Measurements from ENCODE around the gene SELENON. TPM values are rescaled to one million over a fixed set of nuclear protein-coding genes. Genes with fewer than 3 reads are reported as not detected.

The SELENON gene
- total and polyA plus RNA-seq, 9 of the 15 experiments (the other 6 are each of a cell fraction or from before 2014, with no cell fraction given), result 0.43 to 26.7 (median 7.0) TPM

DNA sequence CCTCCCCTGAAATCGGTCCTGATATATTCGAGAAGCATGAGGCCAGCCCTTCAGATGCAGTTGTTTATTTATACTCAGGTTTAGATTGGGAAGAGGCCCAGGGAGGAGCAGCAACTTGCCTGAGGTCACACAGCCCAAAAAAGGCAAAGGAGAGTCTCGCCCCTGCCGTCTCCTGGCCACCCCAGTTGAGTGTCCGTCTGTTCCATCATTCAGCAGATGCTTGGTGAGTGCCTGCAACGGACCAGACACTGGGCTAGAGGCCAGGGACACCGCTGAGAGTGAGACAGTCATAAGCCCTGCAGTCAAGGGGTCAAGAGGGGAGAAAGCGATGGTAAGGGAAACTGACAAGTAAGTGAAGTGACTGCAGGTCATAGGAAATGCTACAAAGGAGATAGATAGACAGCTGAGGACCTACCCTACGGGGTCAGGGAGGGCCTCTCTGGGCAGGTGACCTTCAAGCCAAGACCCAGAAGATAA is 15.4 kb upstream of the SELENON start (continued):
- peak; percentile 37; the same call in 1 of the 2 replicates for TF ChIP-seq CBFA2T2 (conservative IDR thresholded peaks at IDR 0.05)
- peak; percentile 61 for TF ChIP-seq TCF3 (CRISPR knock-in tag; IDR thresholded peaks at IDR 0.05)
- no peak for TF ChIP-seq PTRF (tag; IDR thresholded peaks at IDR 0.05)
- TF ChIP-seq ZNF143 (CRISPR knock-in tag; IDR thresholded peaks at IDR 0.05), result no peak
- peak; percentile 37; the same call in 1 of the 2 replicates for TF ChIP-seq JUND (IDR thresholded peaks at IDR 0.05; ENCODE audit: borderline replicate concordance, low read depth, low read length)
- TF ChIP-seq JUND (tag; IDR thresholded peaks at IDR 0.05; ENCODE audit: borderline replicate concordance, low read depth, low read length), result no peak
- TF ChIP-seq, protein P1, sequence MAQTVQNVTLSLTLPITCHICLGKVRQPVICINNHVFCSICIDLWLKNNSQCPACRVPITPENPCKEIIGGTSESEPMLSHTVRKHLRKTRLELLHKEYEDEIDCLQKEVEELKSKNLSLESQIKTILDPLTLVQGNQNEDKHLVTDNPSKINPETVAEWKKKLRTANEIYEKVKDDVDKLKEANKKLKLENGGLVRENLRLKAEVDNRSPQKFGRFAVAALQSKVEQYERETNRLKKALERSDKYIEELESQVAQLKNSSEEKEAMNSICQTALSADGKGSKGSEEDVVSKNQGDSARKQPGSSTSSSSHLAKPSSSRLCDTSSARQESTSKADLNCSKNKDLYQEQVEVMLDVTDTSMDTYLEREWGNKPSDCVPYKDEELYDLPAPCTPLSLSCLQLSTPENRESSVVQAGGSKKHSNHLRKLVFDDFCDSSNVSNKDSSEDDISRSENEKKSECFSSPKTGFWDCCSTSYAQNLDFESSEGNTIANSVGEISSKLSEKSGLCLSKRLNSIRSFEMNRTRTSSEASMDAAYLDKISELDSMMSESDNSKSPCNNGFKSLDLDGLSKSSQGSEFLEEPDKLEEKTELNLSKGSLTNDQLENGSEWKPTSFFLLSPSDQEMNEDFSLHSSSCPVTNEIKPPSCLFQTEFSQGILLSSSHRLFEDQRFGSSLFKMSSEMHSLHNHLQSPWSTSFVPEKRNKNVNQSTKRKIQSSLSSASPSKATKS (CRISPR knock-in tag; IDR thresholded peaks at IDR 0.05), result no peak
- TF ChIP-seq SMARCA4 (IDR thresholded peaks at IDR 0.05), result peak; percentile 35; the same call in 1 of the 2 replicates
- peak; percentile 63 for TF ChIP-seq CEBPG (CRISPR knock-in tag; IDR thresholded peaks at IDR 0.05)
- TF ChIP-seq CEBPG (tag; conservative IDR thresholded peaks at IDR 0.05 in 1 of 2, IDR thresholded peaks at IDR 0.05 in 1 of 2), result no peak
- peak; percentile 59; the same call in 1 of the 2 replicates for TF ChIP-seq SMARCA5 (IDR thresholded peaks at IDR 0.05)
- no peak for TF ChIP-seq NR2C2 (CRISPR knock-in tag; IDR thresholded peaks at IDR 0.05)
- TF ChIP-seq NR2C2 (tag; IDR thresholded peaks at IDR 0.05), result peak; percentile 78
- TF ChIP-seq ZFX (CRISPR knock-in tag; IDR thresholded peaks at IDR 0.05), result 0 out of 2 replicates have a peak, but pooled peaks have one; percentile 11
- TF ChIP-seq BCOR (IDR thresholded peaks at IDR 0.05), result peak; percentile 80
- no peak for TF ChIP-seq STAT5B (CRISPR knock-in tag; IDR thresholded peaks at IDR 0.05)
- peak in 1 of 2 experiments; percentile 72; a peak in 2 of 4 replicates for TF ChIP-seq RCOR1 (IDR thresholded peaks at IDR 0.05; ENCODE audit: borderline replicate concordance in 1 of 2, low read depth in 2 of 2, low read length in 2 of 2)
- peak; percentile 81; the same call in 1 of the 2 replicates for TF ChIP-seq SMAD4 (CRISPR knock-in tag; conservative IDR thresholded peaks at IDR 0.05)
- peak in 1 of 2 experiments; percentile 22; a peak in 2 of 4 replicates for TF ChIP-seq RAD21 (CRISPR knock-in tag; conservative IDR thresholded peaks at IDR 0.05 in 1 of 2, IDR thresholded peaks at IDR 0.05 in 1 of 2)
- peak in 1 of 2 experiments; percentile 75; a peak in 2 of 4 replicates for TF ChIP-seq SRF (CRISPR knock-in tag; IDR thresholded peaks at IDR 0.05)
- TF ChIP-seq NFIC (IDR thresholded peaks at IDR 0.05), result peak; percentile 81
- TF ChIP-seq CBFA2T3 (IDR thresholded peaks at IDR 0.05), result peak; percentile 70
- TF ChIP-seq CTBP1 (IDR thresholded peaks at IDR 0.05; ENCODE audit: borderline replicate concordance), result peak; percentile 68; the same call in 1 of the 2 replicates
- TF ChIP-seq SNIP1 (IDR thresholded peaks at IDR 0.05; ENCODE audit: low read depth), result no peak

All from K562 (cell line).